NCI-H748 (cell line): ENCODE data around the gene PLA2R1.
A peak's percentile ranks its signal among the peaks of the same experiment; 100 is the strongest.

Experiments used
- DNase-seq: peaks from one replicate; lab custom pipeline; 2025; ENCODE audit not compliant: unreplicated experiment; lab: John Stamatoyannopoulos, UW

Gene PLA2R1

DNA sequence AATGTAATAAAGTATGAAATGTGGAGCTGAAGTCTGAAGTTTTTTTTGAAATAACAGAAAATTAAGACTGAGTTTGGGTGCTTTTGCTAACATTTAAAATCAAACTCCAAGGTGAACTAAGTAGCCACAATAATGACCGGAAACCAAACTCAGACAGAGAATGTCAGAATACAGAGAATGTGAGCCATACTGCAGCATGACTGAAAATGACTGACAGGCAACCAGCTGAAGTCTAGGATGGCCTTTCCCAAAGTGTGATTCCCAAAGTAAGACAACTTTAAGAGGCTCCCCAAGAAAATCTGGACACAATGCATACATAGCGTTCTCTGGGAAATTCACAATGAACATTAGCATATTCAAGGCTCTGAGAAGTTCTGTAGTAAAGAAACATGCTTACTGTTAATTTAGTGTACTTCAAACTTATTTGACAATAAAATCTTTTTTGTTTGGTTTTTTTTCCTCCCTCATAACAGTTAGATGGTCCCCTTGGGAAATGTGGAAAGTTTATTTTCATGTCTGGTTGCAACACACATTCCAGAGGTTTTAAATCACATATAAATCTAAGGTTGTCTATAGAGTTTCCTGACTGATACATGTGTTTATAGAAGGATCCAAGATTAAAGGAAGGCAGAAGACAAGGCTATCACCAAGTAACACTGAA lies 28.6 kb downstream of the PLA2R1 start:
- no peak for DNase-seq

DNA sequence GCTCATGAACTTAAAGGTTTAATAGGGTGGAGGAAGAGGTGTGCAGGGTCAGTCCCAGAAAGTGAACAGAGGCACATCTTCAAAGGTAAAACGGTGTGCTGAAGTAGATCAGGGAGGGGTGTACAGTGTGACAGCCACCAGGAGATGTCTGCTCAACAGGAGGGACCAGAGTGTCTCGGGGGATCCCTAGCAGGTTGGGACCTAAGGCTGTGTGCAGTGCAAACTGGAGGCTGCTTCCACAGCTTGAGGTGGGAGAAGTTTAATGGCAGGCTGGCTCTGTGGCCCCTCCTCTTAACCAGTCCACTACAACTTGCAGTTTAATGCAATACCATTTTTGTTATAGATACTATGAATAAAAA lies 33.2 kb downstream of the PLA2R1 start:
- DNase-seq = no peak

DNA sequence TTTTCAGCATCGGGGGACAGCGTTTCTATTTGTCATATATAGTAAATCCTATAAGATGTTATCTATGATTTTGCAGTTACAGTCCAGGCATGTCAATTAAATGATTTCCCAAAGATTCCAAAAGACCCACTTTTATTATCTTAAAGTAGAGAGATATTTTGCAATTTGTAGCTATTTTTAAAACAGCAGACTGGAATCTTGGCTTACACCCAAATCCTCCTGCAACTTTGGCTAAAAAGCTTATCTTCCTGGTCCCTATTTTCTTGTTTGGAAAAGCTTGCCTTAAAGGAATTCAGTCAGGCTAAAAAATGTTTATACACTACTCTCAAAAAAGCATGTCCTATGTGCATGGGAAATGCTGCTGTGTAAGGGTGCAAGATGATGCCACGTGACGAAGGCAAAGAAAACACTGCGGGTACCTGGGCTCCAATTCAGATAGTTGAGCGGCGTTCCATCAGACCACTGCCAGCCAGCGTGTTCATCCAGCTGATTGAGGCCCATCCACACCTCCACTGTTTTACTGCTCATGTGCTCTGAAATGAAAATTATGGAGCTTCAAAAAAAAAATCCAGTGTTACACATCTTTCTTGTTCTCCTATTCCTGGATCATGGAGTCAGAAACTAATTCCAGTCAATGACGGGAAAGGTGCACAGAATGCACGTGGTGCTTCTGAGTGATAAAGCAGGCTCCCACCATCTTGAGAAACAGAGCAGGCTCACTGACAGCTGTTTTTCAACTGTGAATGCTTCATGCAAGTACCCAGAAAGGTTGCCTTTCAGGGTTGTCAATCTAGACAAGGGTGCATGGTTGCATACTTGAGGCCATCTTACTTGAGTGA lies 33.8 kb downstream of the PLA2R1 start:
- DNase-seq = no peak

DNA sequence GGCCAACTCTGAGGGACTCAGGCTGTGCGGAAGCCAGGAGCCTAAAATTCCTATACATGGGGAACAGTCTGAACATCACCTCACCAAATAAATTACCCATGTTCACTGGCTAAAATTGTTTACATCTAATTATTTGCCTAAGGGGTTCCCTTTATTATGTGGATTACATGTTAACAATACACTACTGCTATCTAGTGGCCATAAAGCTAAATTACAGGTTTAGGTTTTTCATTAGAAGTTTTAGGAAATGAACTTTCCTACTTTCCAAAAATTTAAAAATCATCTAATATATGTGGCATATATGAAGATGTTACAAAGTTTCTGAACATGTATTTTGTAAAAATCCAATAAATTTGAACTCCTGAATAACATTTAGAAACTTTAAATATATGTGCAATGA lies 40.3 kb downstream of the PLA2R1 start:
- peak; percentile 18 for DNase-seq

DNA sequence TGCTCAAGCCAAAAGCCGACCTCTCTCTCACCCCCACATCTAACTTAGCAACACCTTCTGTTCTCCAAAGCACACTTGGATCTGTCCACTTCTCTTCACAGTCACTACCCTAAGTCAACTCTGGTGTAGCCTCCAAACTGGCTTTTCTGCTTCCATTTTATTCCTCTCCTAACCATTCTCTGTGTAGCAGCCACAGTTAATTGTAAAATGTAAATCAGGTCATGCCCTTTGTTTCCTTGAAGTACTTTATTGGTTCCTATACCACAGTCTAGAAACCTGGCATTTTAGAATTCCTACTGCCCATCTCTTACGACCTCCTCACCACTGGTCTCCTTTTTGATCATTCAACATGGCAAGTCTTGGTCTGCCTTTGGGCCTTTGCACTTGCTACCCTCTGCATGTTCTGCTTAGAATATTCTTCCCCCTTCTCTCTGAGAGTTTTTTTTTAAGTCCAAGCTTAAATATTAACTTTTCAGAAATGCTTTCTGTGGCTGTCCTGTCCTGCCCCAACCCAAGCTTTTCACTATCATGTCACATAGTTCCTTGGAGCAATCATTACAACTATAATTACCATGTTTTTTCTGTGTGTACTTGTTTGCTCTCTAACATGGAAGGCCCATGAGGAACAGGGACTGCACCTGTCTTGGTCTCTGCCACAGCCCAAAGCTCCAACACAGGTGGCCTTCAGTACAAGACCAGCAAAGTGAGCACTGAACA lies 42.9 kb downstream of the PLA2R1 start:
- DNase-seq = no peak

DNA sequence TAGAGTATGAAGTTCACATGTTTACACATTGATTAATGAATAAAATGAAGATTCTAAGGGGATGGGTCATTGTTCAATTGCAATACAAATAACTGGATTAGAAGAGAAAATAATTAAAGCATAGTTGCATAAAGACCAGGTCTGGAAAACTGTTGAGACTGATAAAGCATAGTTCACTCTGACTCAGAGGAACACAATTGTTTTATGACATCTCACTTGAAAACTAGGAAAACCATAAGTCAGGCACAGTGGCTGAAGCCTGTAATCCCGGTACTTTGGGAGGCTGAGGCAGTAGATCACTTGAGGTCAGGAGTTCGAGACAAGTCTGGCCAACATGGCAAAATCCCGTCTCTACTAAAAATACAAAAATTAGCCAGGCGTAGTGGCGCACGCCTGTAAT lies 46.7 kb downstream of the PLA2R1 start:
- DNase-seq = no peak

DNA sequence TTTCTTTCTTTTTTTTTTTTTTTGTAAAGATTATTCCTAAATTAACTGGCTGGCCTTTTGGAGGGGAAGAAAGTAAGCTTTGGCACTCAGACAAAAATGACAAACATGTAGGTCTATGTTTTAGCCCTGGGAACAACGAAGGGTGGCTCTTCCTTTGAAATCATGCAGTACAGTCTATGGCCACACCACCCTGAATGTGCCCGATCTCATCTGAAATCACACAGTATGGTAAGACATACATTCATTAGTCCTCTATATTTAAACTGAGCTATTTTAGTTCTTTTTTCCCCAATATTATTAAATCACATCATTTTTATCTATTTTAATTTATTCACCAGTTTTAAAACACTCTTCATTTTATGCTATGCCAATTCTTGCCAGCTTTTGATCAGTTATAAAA lies 48.2 kb downstream of the PLA2R1 start:
- DNase-seq = no peak

DNA sequence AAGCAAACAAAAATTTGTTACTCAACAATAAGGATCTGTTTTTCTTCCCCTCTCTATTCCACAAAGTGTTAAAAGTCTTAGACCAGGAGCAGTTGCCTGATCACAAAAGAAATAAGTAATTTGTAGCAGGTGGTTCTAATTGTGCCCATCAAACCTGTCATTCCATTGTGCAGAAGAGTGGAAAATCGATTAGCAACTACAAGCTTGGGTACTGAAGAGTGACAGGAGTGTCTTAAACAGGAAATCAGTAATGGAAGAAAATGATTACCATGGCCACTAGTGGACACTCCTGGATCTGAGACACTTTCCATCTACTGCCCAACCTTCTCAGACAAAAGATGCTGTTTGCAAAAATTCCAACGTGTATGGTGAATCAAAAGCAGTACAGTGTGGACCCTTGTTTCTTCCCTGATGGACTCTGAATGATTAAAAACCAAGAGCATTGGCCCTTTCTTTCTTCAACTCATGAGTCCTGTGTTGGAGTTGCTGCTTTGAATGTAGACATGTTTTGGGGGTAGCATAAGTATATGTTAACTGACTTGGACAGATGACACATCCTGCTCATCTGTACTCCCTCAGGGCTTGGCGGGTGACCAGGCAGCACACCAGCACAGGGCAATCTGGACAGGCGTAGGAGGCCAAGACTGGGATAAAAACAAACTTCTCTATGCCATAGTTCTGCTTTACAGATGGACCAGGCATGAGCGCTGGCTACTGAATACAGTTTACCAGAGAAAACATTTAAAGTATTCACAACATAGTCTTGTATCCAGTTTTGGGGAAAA lies 51.9 kb downstream of the PLA2R1 start:
- peak; percentile 58 for DNase-seq

DNA sequence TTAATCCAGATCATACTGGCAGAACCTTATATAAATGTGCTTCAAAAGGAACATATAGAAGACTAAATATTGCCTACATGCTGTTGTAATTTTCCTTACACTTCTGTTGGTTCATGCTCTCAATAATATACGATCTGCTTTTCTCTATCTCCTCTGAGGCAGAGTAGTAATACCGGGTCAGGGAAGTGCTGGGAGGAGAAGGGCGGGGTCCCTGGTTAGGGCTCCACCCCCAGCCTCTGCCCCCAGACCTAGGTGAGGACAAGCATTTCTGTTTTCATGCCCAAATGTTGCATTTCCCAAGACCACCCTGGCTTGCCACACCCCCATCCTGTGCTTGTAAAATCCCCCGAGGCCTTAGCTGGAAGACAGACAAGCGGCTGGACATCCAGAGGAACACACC lies 55.3 kb downstream of the PLA2R1 start:
- no peak for DNase-seq

DNA sequence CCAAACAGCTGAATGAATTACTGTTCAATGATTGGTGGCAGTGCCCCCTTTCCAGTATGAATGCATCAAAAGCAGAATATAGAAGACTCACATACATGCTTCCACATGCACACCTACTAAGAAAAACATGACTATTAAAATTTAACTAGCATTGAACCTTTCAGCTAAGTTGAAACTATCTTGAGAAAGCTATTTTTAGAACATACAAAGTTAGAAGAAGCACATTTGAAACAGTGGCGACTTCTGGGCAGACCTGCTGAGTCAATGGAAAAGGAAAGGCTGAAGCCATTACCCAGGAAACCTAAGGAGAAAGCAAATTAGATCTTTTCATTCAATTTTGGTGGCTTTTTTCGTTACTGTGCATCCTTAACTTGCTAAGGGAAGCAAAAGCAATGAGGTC lies 55.9 kb downstream of the PLA2R1 start:
- no peak for DNase-seq

DNA sequence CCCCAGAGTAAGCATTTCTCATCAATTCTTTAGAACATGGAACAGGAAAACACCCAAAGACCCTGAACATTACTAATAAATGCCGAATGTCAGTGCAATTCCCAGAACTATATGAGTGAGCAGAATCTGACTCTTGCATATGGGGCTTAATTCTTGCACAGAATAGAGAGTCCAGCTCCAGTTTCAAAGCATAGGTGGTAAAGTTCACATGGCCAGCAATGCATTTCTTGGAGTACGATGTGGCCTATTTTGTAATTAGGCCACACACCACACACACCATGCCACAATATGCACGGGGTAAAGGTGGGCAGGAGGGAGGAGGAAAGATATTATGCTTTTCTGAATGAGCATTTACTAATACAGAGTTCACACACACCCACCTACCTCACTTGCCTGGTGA lies 56.5 kb downstream of the PLA2R1 start:
- no peak for DNase-seq

DNA sequence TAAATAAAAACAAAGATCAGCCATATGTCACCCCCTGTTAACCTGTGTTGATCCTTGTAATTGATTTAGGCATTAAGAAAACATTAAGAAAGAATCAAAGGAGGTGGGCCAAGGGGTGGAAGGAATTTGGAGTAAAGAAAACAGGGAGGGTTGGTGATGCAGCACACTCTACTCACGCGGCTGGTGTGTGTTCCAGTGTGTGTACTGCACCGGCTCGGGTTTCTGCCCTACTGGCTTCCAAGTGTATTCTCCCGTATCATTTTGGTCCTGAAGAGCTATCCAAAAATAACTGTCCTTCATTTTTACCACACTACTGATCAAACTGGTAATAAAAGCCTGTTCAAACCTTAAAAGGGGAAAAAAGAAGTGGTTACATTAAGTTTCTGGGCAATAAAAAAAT lies 56.9 kb downstream of the PLA2R1 start:
- no peak for DNase-seq

DNA sequence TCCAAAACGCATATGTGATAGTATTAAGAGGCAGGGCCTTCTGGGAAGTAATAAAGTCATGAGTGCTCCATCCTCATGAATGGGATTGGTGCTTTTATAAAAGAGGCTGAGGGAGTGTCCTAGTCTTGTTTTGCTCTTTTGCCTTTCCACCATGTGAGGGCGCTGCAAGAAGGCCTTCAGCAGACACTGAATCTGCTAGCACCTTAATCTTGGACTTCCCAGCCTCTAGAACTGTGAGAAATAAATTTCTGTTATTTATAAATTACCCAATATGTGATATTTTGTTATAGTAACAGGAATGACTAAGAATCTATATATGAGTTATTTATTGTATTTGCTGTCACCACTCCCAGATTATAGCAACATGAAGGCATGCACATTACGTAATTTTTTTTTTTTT lies 63.5 kb downstream of the PLA2R1 start:
- peak; percentile 25 for DNase-seq

DNA sequence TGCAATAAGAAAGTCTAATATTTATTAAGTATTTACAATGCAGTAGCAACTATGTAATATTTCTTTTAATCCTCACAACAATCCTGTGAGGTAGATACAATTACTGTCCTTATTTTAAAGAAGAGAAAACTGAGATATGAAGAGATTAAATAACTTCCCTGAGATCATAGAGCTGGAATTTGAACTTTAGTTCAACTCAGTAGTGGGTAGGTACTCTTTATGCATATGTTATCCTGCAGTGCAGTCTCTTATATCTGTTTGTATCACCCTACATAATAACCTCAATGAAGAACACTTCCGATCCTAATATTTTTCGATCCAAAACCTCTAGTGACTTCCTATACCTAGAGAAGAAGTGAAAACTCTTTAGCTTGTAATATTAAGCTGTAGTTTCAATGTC lies 64.2 kb downstream of the PLA2R1 start:
- no peak for DNase-seq

DNA sequence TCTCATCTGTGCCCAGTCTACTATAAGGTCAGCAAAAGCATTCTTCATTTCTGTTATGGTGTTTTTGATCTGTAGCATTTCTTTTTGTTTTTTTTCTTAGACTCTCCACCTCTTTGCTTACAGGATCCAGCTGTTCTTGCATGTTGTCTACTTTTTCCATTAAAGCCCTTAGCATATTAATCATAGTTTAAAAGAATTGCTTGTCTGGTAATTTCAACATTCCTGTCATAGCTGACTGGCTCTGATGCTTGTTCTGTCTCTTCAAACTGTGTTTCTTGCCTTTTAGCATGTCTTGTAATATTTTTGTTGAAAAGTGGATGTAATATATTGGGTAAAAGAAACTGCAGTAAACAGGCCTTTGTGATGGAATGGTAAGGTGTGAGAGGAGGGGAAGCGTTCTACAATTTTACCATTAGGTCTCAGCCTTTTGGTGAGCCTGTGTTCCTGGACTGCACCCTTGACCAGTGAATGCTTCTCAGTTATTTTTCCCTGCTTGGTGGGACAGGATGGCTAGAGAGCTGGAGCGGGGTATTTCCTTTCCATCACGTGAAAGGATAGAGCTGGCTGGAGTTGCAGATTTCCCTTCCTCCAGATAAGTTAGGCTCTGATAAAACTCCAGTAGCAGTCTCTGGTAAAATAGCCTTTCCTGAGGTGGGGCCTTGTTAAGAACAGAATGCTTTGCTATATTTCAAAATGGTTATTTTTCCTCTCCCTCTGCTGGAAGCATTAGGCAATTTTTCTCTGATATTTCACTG lies 65.4 kb downstream of the PLA2R1 start:
- no peak for DNase-seq

DNA sequence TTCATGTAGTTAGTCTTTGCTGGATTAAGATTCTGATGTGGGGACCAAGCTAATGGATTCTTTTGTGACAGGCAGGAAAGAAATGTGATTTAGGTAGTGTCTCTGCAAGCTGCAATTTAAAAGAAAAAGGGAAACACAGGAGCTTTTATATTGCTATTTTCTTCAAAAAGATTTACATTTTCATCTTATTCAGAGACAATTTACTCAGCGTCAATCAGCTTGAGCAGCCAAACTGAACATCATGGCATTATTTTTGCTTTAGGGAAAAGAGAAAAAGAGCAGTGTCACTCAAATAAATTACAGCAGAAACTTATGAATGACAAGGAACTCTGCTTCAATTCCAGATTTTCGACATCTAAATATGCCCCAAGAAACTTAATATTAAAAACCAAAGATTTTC lies 67.4 kb downstream of the PLA2R1 start:
- DNase-seq = no peak

DNA sequence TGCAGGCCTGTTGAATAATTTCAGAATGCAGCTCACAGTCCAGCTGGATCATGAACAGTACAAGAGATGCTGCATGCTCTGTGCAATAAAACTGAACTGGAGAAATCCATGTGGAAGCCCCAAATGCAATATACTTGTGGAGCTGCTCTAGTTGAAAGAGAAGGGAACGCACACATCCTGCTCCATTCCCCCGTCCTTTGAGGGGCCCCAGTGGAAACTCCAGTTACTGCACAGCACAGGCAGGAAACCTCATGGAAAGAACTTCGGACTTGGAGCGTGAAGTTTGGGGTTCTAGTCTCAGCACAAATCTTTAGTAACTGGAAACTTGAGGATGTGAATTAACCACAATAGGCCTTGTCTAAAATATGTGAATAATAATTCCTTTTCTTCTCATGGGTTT lies 73.2 kb downstream of the PLA2R1 start:
- DNase-seq = no peak

DNA sequence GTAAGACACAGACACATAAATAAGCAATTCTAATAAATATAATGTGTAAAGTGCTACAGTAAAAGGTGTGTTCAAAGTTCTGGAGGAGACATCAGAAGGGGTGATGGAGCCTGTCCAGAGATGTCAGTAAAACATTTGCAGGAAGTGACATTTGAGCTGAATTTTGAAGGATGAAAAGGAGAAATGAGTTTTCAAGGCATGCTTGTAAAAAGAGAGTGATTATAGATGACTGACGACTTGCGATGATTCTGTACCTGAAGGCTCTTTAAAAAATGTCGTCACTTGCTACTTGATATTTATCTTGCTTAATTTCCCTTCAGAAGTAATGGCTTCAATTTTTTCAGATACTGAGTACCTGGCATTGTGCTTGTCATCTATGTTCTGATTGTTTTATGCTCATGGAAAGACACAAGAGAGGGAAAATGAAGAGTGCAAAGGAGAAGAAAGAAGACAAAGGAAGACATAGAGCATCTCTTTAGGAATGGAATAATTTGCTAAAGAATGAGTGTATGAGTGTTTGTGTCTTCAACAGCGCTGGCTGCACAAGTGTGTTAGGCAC lies 73.9 kb downstream of the PLA2R1 start:
- no peak for DNase-seq

DNA sequence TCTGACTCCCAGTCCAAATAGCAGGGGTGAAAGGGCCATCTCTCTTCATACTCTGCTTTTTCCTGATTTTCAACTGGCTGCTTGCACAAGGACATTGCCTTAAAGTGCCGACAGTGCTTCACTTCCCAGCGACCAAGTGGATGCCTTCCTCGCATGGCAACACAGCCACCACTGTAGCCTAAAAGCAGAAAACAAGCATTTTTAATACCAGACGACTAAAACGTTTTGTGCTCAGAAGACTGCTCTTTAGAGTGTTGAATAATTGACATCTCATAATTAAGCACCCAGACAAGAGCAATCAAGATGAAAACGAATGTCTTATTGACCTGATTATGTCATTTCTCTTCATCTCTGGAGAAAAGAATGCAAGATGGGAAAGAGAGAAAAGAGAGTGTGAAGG lies 75.2 kb downstream of the PLA2R1 start:
- no peak for DNase-seq

DNA sequence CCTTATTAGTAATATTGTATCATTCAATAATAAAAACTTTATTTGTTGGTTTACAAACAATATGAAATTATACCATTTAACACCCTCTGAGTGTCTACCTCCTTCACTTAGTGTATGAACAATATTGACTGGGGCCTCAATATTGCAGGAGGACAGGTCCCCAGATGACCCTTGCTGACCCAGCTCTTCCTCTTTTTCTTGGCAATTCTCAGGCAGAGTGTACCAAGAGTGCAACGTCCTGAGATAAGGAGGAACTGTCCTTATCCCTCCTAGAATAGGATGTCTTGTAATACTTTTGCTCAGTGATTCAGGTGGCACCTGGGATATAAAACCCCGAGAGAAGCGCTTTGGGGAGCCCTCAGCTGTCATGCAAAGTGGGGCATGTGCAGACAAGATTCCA lies 76.8 kb downstream of the PLA2R1 start:
- DNase-seq = no peak
